Osteoblast (primary cell): ENCODE results near the gene PARD3. TPM values are rescaled to one million over a fixed set of nuclear protein-coding genes. Genes with fewer than 3 reads are reported as not detected.

Experiments used
- DNase-seq: peaks from one replicate; pipeline ENCODE4 v3.0.0; 2011; ENCODE audit warnings: low spot score, mixed read lengths; ENCODE audit not compliant: insufficient read length; ENCODE audit errors: missing footprints
- H2AFZ ChIP-seq: 2 replicates; pipeline ENCODE4 v1.6.0; 2011; ENCODE audit warnings: mild to moderate bottlenecking, low read length
- H3K27ac ChIP-seq: 2 replicates; pipeline ENCODE4 v1.5.1; 2011; ENCODE audit warnings: mild to moderate bottlenecking, low read depth, low read length, moderate library complexity
- H3K27me3 ChIP-seq: 2 replicates; pipeline ENCODE4 v1.6.0; 2012; ENCODE audit warnings: mild to moderate bottlenecking, control low read depth, inconsistent platforms, low read length, moderate library complexity; ENCODE audit not compliant: insufficient read depth
- H3K36me3 ChIP-seq: 2 replicates; pipeline ENCODE4 v1.5.1; 2011; ENCODE audit warnings: mild to moderate bottlenecking, low read length, control low read depth, moderate library complexity; ENCODE audit not compliant: insufficient read depth
- H3K4me1 ChIP-seq: 2 replicates; pipeline ENCODE4 v1.5.1; 2011; ENCODE audit warnings: mild to moderate bottlenecking, low read length, control low read depth, moderate library complexity; ENCODE audit not compliant: insufficient read depth
- H3K4me2 ChIP-seq: 2 replicates; pipeline ENCODE4 v1.6.0; 2011; ENCODE audit warnings: mild to moderate bottlenecking, low read length; ENCODE audit not compliant: insufficient read depth
- H3K4me3 ChIP-seq: fragments of 200-600 bp; sonication (generic); 3 replicates; pipeline ENCODE4 v1.5.1; 2012; ENCODE audit warnings: mild to moderate bottlenecking, low read length, inconsistent platforms; ENCODE audit not compliant: insufficient read depth
- H3K79me2 ChIP-seq: 2 replicates; pipeline ENCODE4 v1.6.0; 2012; ENCODE audit warnings: mild to moderate bottlenecking, low read length, control low read depth, inconsistent platforms; ENCODE audit not compliant: insufficient read depth
- H3K9me3 ChIP-seq: 2 replicates; pipeline ENCODE4 v1.5.1; 2011; ENCODE audit warnings: low read depth, low read length, control low read depth
- H4K20me1 ChIP-seq: 2 replicates; pipeline ENCODE4 v1.6.0; 2012; ENCODE audit warnings: mild to moderate bottlenecking, low read length, control low read depth; ENCODE audit not compliant: insufficient read depth
- total RNA-seq: library from RNA; depleted of rRNA; stranded (reverse); fragments of >200 nt; gene quantifications from 2 replicates; pipeline ENCODE4 v1.2.3, GENCODE V29; 2012
- TF ChIP-seq, protein P1 (sequence below): IDR thresholded peaks from 2 replicates; pipeline ENCODE4 v1.5.1; 2011; ENCODE audit warnings: mild to moderate bottlenecking, low read depth, low read length, moderate library complexity; ENCODE audit errors: extremely low read depth

Gene PARD3
- total RNA-seq, 1 donor, result 71.7 TPM

DNA sequence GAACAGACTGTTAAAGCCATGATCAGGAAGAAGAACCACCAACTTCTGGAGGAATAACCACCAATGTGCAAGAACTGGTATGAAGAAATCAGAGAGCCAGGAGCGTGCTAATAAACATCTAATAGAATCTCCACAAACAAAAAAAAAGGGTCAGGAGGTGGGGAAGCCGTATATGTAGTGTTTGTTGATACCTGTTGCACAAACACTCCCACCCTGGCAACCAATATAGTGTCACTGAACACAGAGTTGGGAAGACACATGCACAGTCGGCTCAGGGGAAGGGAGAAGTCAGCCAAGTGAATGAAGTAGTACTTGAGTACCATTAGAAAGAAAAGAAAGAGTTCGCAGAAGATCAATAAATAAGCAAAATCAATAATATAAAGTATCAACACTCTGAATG, 400.1 kb downstream of the PARD3 start:
- no peak for DNase-seq
- no peaks in the 10 kb centered on the region for H4K20me1 ChIP-seq
- H3K4me3 ChIP-seq, result no peak overlapping the region
- H3K4me2 ChIP-seq, result no peak overlapping the region
- no peaks in the 10 kb centered on the region for H3K36me3 ChIP-seq
- no peaks in the 10 kb centered on the region for H3K4me1 ChIP-seq
- no peak overlapping the region for H2AFZ ChIP-seq
- TF ChIP-seq, protein P1, sequence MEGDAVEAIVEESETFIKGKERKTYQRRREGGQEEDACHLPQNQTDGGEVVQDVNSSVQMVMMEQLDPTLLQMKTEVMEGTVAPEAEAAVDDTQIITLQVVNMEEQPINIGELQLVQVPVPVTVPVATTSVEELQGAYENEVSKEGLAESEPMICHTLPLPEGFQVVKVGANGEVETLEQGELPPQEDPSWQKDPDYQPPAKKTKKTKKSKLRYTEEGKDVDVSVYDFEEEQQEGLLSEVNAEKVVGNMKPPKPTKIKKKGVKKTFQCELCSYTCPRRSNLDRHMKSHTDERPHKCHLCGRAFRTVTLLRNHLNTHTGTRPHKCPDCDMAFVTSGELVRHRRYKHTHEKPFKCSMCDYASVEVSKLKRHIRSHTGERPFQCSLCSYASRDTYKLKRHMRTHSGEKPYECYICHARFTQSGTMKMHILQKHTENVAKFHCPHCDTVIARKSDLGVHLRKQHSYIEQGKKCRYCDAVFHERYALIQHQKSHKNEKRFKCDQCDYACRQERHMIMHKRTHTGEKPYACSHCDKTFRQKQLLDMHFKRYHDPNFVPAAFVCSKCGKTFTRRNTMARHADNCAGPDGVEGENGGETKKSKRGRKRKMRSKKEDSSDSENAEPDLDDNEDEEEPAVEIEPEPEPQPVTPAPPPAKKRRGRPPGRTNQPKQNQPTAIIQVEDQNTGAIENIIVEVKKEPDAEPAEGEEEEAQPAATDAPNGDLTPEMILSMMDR, result no peak
- H3K27ac ChIP-seq, result no peak overlapping the region
- H3K27me3 ChIP-seq, result no peaks in the 10 kb centered on the region
- no peaks in the 10 kb centered on the region for H3K79me2 ChIP-seq
- H3K9me3 ChIP-seq, result no peaks in the 10 kb centered on the region

DNA sequence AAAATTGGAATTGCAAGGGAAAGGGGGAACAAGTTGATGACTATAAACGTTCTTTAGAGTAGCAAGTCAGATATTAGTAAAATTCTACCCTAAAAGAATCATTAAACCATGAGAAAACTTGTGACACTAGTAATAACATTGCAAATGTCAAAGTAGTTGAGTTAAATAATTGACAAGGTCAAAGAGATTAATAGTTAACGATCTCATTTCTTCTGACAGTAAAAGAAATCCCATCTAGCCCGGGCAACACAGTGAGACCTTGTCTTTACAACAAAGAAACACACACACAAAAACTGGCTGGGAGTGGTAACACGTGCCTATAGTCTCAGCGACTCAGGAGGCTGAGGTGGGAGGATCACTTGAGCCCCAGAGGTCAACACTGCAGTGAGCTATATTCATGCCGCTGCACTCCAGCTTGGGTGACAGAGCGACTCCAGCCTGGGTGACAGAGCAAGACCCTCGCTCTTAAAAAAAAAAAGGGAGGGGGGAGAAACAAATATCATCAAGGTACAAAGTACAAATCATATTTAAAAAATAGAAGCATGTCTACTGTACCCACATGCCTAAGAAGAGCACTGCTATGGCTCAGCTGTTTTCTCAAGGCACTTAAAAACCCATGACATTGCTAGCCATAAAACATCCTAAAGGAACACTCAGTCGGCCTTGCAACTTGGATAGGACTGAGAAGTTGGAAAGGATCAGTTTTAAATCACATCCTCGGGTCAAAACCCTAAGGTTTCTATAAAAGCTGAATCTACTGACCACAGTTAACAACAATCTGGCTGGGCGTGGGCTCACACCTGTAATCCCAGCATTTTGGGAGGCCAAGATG, 401.1 kb downstream of the PARD3 start:
- Histone ChIP-seq H3K4me1 (no peaks in the 10 kb centered on the region), H3K79me2 (no peaks in the 10 kb centered on the region), H3K27ac (no peak overlapping the region), H3K9me3 (no peaks in the 10 kb centered on the region), H3K36me3 (no peaks in the 10 kb centered on the region), H4K20me1 (no peaks in the 10 kb centered on the region), H3K4me3 (no peak overlapping the region), H3K27me3 (no peaks in the 10 kb centered on the region), H2AFZ (no peak overlapping the region), H3K4me2 (no peak overlapping the region)
- TF ChIP-seq, protein P1, result no peak
- DNase-seq, result no peak

DNA sequence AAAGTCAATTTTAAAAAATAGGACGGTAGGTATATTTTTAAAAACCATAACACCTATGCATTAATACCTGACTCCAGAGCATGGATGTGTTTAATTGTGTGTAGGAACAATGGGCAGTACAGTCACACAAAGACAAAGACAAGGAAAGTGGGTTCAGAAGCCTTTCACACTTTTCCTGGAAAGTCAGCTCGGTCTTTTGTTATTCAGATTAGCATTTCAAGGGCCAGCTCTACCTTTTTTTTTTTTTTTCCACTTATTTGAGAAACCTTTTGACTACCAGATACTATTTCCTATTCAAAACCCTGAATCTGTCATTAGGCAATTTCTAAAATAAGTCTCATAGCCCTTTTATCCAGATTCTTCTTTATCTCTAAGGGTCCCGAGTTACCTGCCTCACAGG, 401.9 kb downstream of the PARD3 start:
- no peak for DNase-seq
- Histone ChIP-seq H3K27ac (no peak overlapping the region), H3K9me3 (no peaks in the 10 kb centered on the region), H3K4me1 (no peaks in the 10 kb centered on the region), H3K79me2 (no peaks in the 10 kb centered on the region), H3K4me2 (no peak overlapping the region), H3K27me3 (no peaks in the 10 kb centered on the region), H3K36me3 (no peaks in the 10 kb centered on the region), H2AFZ (no peak overlapping the region), H4K20me1 (no peaks in the 10 kb centered on the region), H3K4me3 (no peak overlapping the region)
- TF ChIP-seq, protein P1, result no peak

DNA sequence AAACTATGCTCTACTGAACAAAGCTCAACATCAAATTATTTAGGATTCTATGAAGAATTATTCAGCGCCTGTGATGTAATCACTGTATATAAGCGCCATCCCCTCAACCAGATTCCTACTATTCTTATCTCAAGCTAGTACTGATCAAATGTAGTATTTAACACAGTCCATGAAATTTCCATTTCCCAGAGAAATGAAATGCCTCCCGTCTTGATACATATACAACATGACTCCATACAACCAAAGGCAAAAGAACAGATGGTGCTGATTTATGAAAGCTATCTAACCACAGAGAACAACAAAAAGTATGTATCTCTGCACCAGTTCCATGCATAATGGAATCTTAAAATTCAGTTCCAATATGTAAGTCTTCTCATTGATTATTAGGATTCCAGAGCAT, 406.1 kb downstream of the PARD3 start:
- Histone ChIP-seq H3K79me2 (no peaks in the 10 kb centered on the region), H3K4me2 (no peak overlapping the region), H2AFZ (no peak overlapping the region), H3K4me1 (peaks cover 13% of the 10 kb centered on the region), H3K36me3 (no peaks in the 10 kb centered on the region), H3K27me3 (no peaks in the 10 kb centered on the region), H3K27ac (no peak overlapping the region), H3K9me3 (no peaks in the 10 kb centered on the region), H4K20me1 (no peaks in the 10 kb centered on the region), H3K4me3 (no peak overlapping the region)
- no peak for DNase-seq
- TF ChIP-seq, protein P1, result no peak
